SK-N-MC (cell line): Measurements from ENCODE around the gene PSMA8.
"Not testable (repeated sequence)": the region's sequence is repeated elsewhere in the genome, so short reads cannot be mapped to it uniquely, and the experiment has no call there.

ENCODE experiments used
- DNase-seq: peaks from one replicate; pipeline ENCODE4 v3.0.0-alpha.2; 2011; ENCODE audit warnings: low read depth, low spot score
- H3K27ac ChIP-seq: fragments of 200-600 bp; sonication (generic); 2 replicates; pipeline ENCODE4 v1.5.1; 2016; ENCODE audit warnings: mixed run types
- H3K36me3 ChIP-seq: fragments of 200-600 bp; sonication (generic); 2 replicates; pipeline ENCODE4 v1.6.1; 2017; ENCODE audit warnings: antibody characterized with exemption, low read length, mixed read lengths; ENCODE audit not compliant: insufficient read depth
- H3K4me3 ChIP-seq: fragments of 200-600 bp; sonication (generic); 2 replicates; pipeline ENCODE4 v1.5.1; 2016
- H3K9ac ChIP-seq: fragments of 200-600 bp; sonication (generic); 2 replicates; pipeline ENCODE4 v1.8.0; 2017; ENCODE audit warnings: mixed run types, mixed read lengths; ENCODE audit not compliant: insufficient read length
- H3K9me3 ChIP-seq: fragments of 200-600 bp; sonication (generic); 2 replicates; pipeline ENCODE4 v1.6.1; 2017; ENCODE audit warnings: low read depth, mild to moderate bottlenecking, antibody characterized with exemption, low read length, moderate library complexity, mixed read lengths
- EZH2 ChIP-seq: fragments of 200-600 bp; sonication (generic); IDR thresholded peaks from one replicate; pipeline ENCODE4 v1.6.1; 2017; ENCODE audit warnings: antibody characterized with exemption
- FOXP2 ChIP-seq: optimal IDR thresholded peaks from 2 replicates; pipeline ENCODE3; 2011; ENCODE audit warnings: mild to moderate bottlenecking, moderate library complexity; ENCODE audit not compliant: insufficient read depth; ENCODE audit errors: extremely low read length, control extremely low read depth
- POLR2AphosphoS5 ChIP-seq: IDR thresholded peaks from 2 replicates; pipeline ENCODE4 v1.6.1; 2012; ENCODE audit warnings: mild to moderate bottlenecking, low read depth, low read length, borderline replicate concordance

Gene PSMA8

DNA sequence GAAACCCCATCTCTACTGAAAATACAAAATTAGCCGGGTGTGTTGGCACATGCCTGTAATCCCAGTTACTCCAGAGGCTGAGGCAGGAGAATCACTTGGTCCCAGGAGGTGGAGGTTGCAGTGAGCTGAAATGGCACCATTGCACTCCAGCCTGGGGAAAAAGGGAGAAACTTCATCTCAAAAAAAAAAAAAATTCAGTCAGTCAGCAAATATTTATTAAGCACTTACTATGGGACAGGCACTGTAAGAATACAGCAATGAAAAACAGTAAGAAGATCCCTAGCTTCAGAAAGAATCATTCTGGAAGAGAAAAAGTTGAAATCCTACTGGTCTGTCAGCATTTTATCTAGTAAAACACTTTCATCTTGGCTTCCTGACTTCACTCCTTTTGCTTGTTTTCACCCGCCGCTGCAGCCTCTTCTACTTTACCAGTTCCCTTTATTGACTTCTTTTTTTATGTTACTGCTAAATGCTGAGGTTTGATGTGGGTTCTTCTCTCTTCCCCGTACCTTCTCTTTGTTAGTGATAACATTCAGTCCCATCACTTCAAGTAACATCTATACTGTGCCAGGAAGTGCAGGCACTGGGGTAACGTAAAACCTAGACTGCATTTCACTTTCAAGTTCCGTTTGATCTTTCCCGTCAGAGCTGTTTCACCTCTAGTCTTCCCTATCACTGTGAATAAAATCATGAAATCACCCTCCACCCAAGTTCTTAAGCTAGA lies 81.7 kb downstream of the PSMA8 start:
- no peak overlapping the region for H3K27ac ChIP-seq
- H3K36me3 ChIP-seq = no peaks in the 10 kb centered on the region
- TF ChIP-seq FOXP2 (no peak), EZH2 (no peak), POLR2AphosphoS5 (no peak)
- no peak for DNase-seq
- H3K9ac ChIP-seq = no peak overlapping the region
- H3K4me3 ChIP-seq = no peak overlapping the region
- no peaks in the 10 kb centered on the region for H3K9me3 ChIP-seq

DNA sequence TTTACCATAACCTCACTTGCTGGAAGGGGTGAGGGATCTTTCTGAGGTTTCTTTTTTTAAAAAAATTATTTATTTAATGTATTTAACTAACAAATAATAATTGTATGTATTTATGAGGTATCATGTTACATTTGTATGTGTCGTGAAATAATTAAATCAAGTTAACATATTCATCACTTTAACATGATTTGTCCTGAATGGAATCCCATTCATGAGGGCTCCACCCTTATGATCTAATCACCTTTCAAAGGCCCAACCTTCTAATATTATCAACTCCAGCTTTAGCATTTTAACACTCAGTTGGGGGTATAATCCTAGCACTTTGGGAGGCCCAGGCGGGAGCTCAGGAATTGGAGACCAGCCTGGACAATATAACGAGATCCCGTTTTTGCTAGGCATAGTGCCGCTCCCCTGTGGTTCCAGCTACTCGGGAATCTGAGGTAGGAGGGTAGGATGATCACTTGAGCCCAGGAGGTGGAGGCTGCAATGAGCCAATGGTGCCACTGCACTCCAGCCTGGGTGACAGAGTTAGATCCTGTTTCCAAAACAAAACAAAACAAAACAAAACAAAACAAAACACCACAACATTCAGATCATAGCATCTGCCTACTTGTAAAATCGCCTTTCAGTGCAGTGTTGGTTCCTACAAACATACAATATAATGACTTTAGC lies 91.5 kb downstream of the PSMA8 start:
- no peak for DNase-seq
- H3K9ac ChIP-seq = no peak overlapping the region
- no peaks in the 10 kb centered on the region for H3K9me3 ChIP-seq
- no peak for TF ChIP-seq EZH2
- no peak for TF ChIP-seq POLR2AphosphoS5
- no peak for TF ChIP-seq FOXP2
- H3K36me3 ChIP-seq = no peaks in the 10 kb centered on the region
- no peak overlapping the region for H3K27ac ChIP-seq
- H3K4me3 ChIP-seq = peak overlapping the region; percentile 95

DNA sequence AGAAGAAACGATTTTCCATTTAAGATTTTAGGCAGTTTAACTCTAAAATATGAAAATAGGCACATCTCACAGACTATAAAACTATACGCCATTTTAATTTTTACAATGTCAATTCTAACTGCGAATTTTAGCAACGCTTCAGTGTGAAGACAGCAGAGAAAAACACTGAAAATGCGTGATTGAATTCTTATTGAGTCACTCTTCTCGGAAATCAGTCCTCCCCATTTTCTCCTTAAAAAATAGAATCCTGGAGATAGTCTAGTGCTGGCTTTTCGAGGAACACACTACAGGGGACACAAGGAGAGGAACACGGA lies 92.2 kb downstream of the PSMA8 start:
- no peaks in the 10 kb centered on the region for H3K36me3 ChIP-seq
- H3K4me3 ChIP-seq = peak overlapping the region; percentile 95
- H3K9ac ChIP-seq = peak overlapping the region; percentile 62
- H3K9me3 ChIP-seq = no peaks in the 10 kb centered on the region
- no peak for TF ChIP-seq FOXP2
- no peak for TF ChIP-seq EZH2
- TF ChIP-seq POLR2AphosphoS5 = no peak
- DNase-seq = no peak
- H3K27ac ChIP-seq = no peak overlapping the region

DNA sequence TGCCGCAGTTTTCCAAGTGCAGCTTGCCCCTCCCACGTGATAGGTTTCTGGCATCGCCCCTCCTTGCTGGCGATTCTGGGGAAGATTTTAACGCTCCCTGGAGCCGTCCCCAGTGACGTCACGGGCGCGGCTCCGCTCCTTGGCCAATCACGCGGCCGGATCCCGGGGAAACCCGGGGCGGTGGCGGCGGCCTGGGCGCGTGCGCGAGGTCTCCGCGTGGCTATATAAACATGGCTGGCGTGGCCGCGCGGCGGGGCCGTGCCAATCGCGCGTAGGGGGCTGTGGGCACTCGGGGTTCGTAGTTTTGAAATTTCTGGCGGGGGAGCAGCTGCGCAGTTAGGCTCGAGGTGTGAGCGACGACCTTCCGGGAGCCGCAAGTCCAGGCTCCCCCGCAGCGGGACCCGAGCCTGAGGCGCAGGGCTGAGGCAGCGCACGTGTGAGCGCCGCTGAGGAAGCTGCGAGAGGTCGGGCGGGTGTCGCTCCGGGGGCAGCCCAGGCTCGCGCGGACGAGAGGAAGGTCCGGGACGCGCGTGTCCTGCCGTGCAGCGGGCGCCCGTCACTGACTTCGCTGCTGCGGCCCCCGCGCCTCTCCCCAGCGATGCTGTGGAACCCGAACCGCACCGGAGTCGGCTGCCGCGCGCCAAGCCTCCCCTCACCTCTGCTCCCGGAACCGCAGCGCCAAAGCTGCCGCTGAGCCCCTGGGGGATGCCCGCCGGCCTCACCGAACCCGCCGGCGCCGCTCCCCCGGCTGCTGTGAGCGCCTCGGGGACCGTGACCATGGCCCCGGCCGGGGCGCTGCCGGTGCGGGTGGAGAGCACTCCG lies 92.8 kb downstream of the PSMA8 start, which contains the start of gene TAF4B:
TAF4B (plus strand) TSS at position 217 of the 822 bp plus-strand sequence; CDS start at position 706, 489 bp downstream.
- no peak within 1 kb of the TSS for H3K27ac ChIP-seq
- peak within 1 kb of the TSS; percentile 95 for H3K4me3 ChIP-seq
- TF ChIP-seq EZH2 = no peak
- TF ChIP-seq POLR2AphosphoS5 = peak; percentile 88
- peak; percentile 48 for DNase-seq
- H3K36me3 ChIP-seq = no peaks in the 10 kb centered on the region
- H3K9ac ChIP-seq = peak within 1 kb of the TSS; percentile 82
- no peaks in the 10 kb centered on the region for H3K9me3 ChIP-seq

DNA sequence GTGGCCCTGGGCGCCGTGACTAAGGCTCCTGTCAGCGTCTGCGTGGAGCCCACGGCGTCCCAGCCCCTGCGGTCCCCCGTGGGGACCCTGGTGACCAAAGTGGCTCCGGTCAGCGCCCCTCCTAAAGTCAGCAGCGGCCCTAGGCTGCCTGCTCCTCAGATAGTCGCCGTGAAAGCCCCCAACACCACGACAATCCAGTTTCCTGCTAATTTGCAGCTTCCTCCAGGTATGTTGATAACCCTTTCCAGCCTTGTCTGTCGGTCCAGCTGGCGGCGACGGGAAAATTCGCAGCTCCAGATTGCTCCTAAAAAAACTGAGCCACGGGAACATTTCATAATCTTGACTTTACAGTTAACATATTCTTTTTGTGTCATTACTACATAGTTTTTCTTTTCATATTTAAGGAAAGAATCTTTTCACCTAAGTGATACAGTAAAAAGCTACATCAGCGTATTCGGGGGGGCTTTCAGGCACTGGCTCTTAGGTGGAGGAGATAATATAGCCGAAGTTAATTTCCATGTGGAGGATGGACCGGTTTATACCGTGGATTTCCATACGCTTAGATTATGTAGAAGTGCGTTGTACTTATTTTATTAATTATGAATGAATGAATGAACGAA lies 93.5 kb downstream of the PSMA8 start:
- TF ChIP-seq EZH2 (no peak), POLR2AphosphoS5 (no peak), FOXP2 (no peak)
- H3K9ac ChIP-seq = peak overlapping the region; percentile 82
- no peaks in the 10 kb centered on the region for H3K9me3 ChIP-seq
- H3K27ac ChIP-seq = no peak overlapping the region
- H3K4me3 ChIP-seq = peak overlapping the region; percentile 95
- H3K36me3 ChIP-seq = no peaks in the 10 kb centered on the region
- DNase-seq = no peak

DNA sequence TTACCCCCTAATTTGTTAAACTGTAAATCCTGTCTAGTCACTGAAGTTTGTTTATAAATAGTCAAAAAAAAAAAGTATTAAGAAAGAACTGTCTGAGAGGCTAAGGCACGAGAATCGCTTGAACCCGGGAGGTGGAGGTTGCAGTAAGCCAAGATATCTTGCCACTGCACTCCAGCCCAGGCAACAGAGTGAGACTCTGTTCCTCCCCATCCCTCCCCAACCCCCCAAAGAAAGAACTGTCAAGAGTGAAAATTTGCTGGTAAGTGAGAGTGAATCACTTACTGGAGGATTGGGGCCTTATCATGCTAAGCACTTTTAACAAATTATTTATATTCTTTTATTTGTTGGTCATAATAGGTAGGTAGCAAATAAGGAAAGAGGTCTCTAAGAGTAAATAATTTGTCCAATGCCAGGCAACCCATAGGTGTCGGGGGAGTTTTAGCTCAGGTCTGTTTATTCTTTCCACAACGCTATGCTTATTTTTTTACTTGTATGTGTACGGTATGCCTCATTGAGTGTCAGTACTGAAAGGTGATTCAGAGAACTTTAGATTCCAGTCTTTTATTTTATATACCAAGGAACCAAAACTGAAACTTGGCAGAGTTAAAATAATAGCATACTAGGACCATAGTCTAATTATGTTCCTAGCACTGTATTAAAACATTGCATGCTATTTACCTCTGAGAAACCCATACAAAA lies 95.0 kb downstream of the PSMA8 start:
- DNase-seq = no peak
- H3K9ac ChIP-seq = peak overlapping the region; percentile 82
- H3K4me3 ChIP-seq = peak overlapping the region; percentile 95
- no peak overlapping the region for H3K27ac ChIP-seq
- H3K9me3 ChIP-seq = no peaks in the 10 kb centered on the region
- TF ChIP-seq FOXP2 (no peak), EZH2 (no peak), POLR2AphosphoS5 (no peak)
- H3K36me3 ChIP-seq = no peaks in the 10 kb centered on the region

DNA sequence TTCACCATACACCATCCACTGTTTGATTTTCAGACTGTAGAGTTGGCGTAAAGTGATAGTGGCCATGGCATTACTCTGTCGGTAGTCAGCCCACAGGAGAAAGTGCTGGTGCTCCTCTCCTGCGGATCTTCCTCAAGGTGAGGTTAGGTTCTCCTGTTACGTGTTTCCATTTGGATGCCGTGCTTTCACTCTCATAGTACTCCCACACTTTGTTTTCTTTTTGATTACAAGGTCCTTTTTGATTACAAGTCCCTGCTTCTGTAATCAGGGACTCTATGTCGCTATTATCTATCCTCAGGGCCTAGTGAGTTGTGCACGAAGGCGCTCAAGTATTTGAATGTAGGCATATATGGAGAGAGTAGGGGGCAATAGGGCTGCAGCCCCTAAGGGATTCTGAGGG lies 96.8 kb downstream of the PSMA8 start:
- no peak overlapping the region for H3K27ac ChIP-seq
- no peaks in the 10 kb centered on the region for H3K36me3 ChIP-seq
- no peak for DNase-seq
- no peak overlapping the region for H3K4me3 ChIP-seq
- H3K9me3 ChIP-seq = no peaks in the 10 kb centered on the region
- no peak overlapping the region for H3K9ac ChIP-seq
- no peak for TF ChIP-seq POLR2AphosphoS5

DNA sequence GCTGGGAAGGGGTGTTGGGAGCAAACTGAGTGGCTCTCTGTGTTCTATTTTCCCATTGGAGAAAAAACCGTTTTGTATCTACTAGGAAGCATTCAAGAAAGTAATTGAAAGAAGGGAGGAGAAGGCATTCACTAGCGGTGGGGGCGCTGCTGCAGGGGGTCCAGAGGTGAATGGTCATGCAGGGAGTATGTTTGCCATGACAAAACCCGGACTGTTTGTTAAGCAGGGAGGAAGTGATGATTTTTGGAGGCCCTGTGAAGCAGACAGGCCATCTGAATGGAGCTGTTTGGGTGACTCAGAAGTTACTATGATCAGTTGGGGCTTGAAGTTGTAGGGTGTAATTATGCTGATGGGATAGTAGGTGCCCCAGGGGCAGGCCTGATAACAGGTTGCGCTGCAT lies 99.5 kb downstream of the PSMA8 start:
- Histone ChIP-seq H3K9me3 (no peaks in the 10 kb centered on the region), H3K9ac (no peak overlapping the region), H3K27ac (no peak overlapping the region), H3K4me3 (no peak overlapping the region), H3K36me3 (no peaks in the 10 kb centered on the region)
- no peak for DNase-seq
- no peak for TF ChIP-seq POLR2AphosphoS5
- no peak for TF ChIP-seq FOXP2
- TF ChIP-seq EZH2 = no peak

DNA sequence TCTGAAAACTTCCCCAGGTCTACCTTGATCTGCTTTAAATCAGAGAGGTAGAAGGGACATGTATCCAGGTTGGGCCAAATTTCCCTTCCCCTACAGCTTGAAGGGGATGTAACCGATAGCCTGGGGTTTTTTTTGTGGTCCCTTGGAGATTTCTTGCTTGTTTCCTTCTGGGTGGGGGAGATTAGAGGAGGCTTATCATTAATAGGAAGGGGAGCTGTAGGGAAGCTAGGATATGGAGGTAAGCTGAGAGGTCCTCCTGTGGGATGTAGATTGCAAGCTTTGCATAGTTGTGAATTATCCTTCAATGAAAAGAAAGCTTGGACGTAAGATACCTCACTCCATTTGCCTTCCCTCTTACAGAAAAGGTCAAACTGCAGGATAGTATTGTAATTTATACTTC lies 103.7 kb downstream of the PSMA8 start:
- H3K9ac ChIP-seq, H3K36me3 ChIP-seq, DNase-seq, H3K27ac ChIP-seq, H3K9me3 ChIP-seq, H3K4me3 ChIP-seq: not testable (repeated sequence)

DNA sequence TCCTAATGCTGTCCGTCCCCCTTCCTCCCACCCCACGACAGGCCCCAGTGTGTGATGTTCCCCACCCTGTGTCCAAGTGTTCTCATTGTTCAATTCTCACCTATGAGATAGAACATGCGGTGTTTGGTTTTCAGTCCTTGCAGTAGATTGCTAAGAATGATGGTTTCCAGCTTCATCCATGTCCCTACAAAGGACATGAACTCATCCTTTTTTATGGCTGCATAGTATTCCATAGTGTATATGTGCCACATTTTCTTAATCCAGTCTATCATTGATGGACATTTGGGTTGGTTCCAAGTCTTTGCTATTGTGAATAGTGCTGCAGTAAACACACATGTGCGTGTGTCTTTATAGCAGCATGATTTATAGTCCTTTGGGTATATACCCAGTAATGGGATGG lies 105.0 kb downstream of the PSMA8 start:
- not testable (repeated sequence) for H3K36me3 ChIP-seq, H3K4me3 ChIP-seq, H3K27ac ChIP-seq, DNase-seq, H3K9ac ChIP-seq, H3K9me3 ChIP-seq

DNA sequence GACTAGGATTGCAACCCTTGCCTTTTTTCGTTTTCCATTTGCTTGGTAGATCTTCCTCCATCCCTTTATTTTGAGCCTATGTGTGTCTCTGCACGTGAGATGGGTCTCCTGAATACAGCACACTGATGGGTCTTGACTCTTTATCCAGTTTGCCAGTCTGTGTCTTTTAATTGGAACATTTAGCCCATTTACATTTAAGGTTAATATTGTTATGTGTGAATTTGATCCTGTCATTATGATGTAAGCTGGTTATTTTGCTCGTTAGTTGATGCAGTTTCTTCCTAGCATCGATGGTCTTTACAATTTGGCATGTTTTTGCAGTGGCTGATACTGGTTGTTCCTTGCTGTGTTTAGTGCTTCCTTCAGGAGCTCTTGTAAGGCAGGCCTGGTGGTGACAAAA lies 108.7 kb downstream of the PSMA8 start:
- H3K36me3 ChIP-seq, DNase-seq, H3K9me3 ChIP-seq, H3K9ac ChIP-seq, H3K4me3 ChIP-seq, H3K27ac ChIP-seq: not testable (repeated sequence)
